Left lung (tissue), 10 donors: ENCODE measurements around the gene KRT76. TPM values are rescaled to one million over a fixed set of nuclear protein-coding genes. Genes with fewer than 3 reads are reported as not detected.

Source experiments
- ATAC-seq: fragments of 200-7000 bp; cut with Tn5 transposase; one replicate; pipeline ENCODE4 v1.9.1; 2020; ENCODE audit warnings: moderate library complexity
- DNase-seq, 4 donors: peaks; one replicate each; pipeline ENCODE4 v3.0.0-alpha.2; 2013 to 2020
- H3K27ac ChIP-seq, 2 donors: fragments of 200-600 bp; sonication (generic) in 1 of 2; one replicate each; pipeline versions ENCODE4 v1.5.0 to v1.8.0; 2020 to 2021
- H3K27me3 ChIP-seq, 2 donors: fragments of 200-600 bp; sonication (generic) in 1 of 2; one replicate each; pipeline versions ENCODE4 v1.5.0 to v1.8.0; 2020 to 2021
- H3K36me3 ChIP-seq, 2 donors: fragments of 200-600 bp; sonication (generic) in 1 of 2; one replicate each; pipeline versions ENCODE4 v1.5.0 to v1.8.0; 2020 to 2021
- H3K4me1 ChIP-seq, 2 donors: fragments of 200-600 bp; one replicate each; pipeline ENCODE4 v1.8.0; 2021
- H3K4me3 ChIP-seq, 2 donors: fragments of 200-600 bp; sonication (generic) in 1 of 2; one replicate each; pipeline versions ENCODE4 v1.5.0 to v1.8.0; 2020 to 2021; ENCODE audit warnings: mild to moderate bottlenecking in 1 of 2
- H3K9me3 ChIP-seq, 2 donors: fragments of 200-600 bp; sonication (generic) in 1 of 2; one replicate each; pipeline versions ENCODE4 v1.5.0 to v1.8.0; 2020 to 2021
- CTCF ChIP-seq, 2 donors: fragments of 200-600 bp; sonication (generic) in 1 of 2; IDR thresholded peaks; one replicate each; pipeline versions ENCODE4 v1.5.0 to v1.8.0; 2021; ENCODE audit warnings: antibody characterized with exemption in 2 of 2
- intact Hi-C, 2 donors: fragments of 100-400 bp; cut with DNase I; formaldehyde crosslinking; loops; one replicate each; pipeline versions ENCODE4 v1.11.2 to v1.14.2; 2022
- polyA plus RNA-seq, 6 donors: library from polyadenylated mRNA; unstranded; fragments of 120-200 nt; gene quantifications; one replicate each; pipeline ENCODE4 v1.2.1, GENCODE V29; 2013; ENCODE audit not compliant: insufficient read length in 6 of 6
- total RNA-seq, 2 donors: library from RNA; stranded (reverse); fragmentation: NEBNext Ultra II Directional; extraction: Animal tissue kit (Norgen Biotek cat#: 25700); gene quantifications; one replicate each; pipeline ENCODE4 v1.2.1, GENCODE V29; 2021
- donor health status: DM: no; HTN: yes; CAD: no.
- donor health status: DM: no; HTN: no; CAD: no.

Gene KRT76
- total and polyA plus RNA-seq, 8 donors = not detected

GRCh38 chr12:52789637-52790426, 12.7 kb upstream of the KRT76 start:
- ATAC-seq (peak; percentile 42), DNase-seq (peak in 1 of 4 donors; percentile 81)
- intact Hi-C loops = no loop called here
- H3K4me1 ChIP-seq = peaks cover 0 to 3% of the 10 kb centered on the region in 2 donors
- H3K27me3 ChIP-seq = peaks cover 8 to 76% of the 10 kb centered on the region in 2 donors
- TF ChIP-seq CTCF (IDR thresholded peaks at IDR 0.05) = no peak
- H3K27ac ChIP-seq = no peak overlapping the region
- H3K9me3 ChIP-seq = no peaks in the 10 kb centered on the region
- H3K36me3 ChIP-seq = no peaks in the 10 kb centered on the region
- H3K4me3 ChIP-seq = no peak overlapping the region

- peaks cover 8 to 78% of the 10 kb centered on the region in 2 donors for H3K27me3 ChIP-seq
- no peak for TF ChIP-seq CTCF (IDR thresholded peaks at IDR 0.05)
- DNase-seq (no peak), ATAC-seq (no peak)
- H3K36me3 ChIP-seq = no peaks in the 10 kb centered on the region
- no peaks in the 10 kb centered on the region for H3K9me3 ChIP-seq
- intact Hi-C loops = no loop called here
- no peak overlapping the region for H3K4me3 ChIP-seq
- H3K27ac ChIP-seq = no peak overlapping the region
- peaks cover 0 to 3% of the 10 kb centered on the region in 2 donors for H3K4me1 ChIP-seq
These were observed 11.9 kb upstream of the KRT76 start for GRCh38 chr12:52788876-52789636.

- no peak for TF ChIP-seq CTCF (IDR thresholded peaks at IDR 0.05)
- no peak overlapping the region for H3K27ac ChIP-seq
- H3K9me3 ChIP-seq = no peaks in the 10 kb centered on the region
- intact Hi-C loops = no loop called here
- H3K36me3 ChIP-seq = no peaks in the 10 kb centered on the region
- ATAC-seq (no peak), DNase-seq (no peak)
- no peak overlapping the region for H3K4me3 ChIP-seq
- peaks cover 8 to 78% of the 10 kb centered on the region in 2 donors for H3K27me3 ChIP-seq
- peaks cover 0 to 3% of the 10 kb centered on the region in 2 donors for H3K4me1 ChIP-seq
These were observed 11.2 kb upstream of the KRT76 start for GRCh38 chr12:52788192-52788875.

GRCh38 chr12:52787324-52788191, 10.4 kb upstream of the KRT76 start:
- peaks cover 8 to 78% of the 10 kb centered on the region in 2 donors for H3K27me3 ChIP-seq
- no peak for ATAC-seq
- no peak for TF ChIP-seq CTCF (IDR thresholded peaks at IDR 0.05)

More at GRCh38 chr12:52787324-52788191, 10.4 kb upstream of the KRT76 start:
- H3K27ac ChIP-seq = no peak overlapping the region
- intact Hi-C loops = no loop called here
- no peaks in the 10 kb centered on the region for H3K9me3 ChIP-seq
- peaks cover 0 to 3% of the 10 kb centered on the region in 2 donors for H3K4me1 ChIP-seq
- H3K4me3 ChIP-seq = no peak overlapping the region
- DNase-seq = no peak
- H3K36me3 ChIP-seq = no peaks in the 10 kb centered on the region
